ENCODE measurements around the gene LSM11.

LSM11 gene

GRCh38 chr5:157764531-157764930, 21.0 kb downstream of the LSM11 start:
- H3K4me3 ChIP-seq (ENCODE audit: low read length): no peak overlapping the region
- DNase-seq (ENCODE audit: low read depth, low spot score): no peak

GRCh38 chr5:157766442-157766841, 22.9 kb downstream of the LSM11 start:
- DNase-seq (ENCODE audit: low read depth, low spot score): no peak
- H3K4me3 ChIP-seq (ENCODE audit: low read length): no peak overlapping the region

- no peak overlapping the region for H3K4me3 ChIP-seq (ENCODE audit: low read length)
Measured at GRCh38 chr5:157766902-157767301, 23.4 kb downstream of the LSM11 start.

GRCh38 chr5:157767689-157768088, 24.2 kb downstream of the LSM11 start:
- no peak overlapping the region for H3K4me3 ChIP-seq (ENCODE audit: low read length)
- DNase-seq (ENCODE audit: low read depth, low spot score): no peak

More at GRCh38 chr5:157766902-157767301, 23.4 kb downstream of the LSM11 start:
- DNase-seq (ENCODE audit: low read depth, low spot score): no peak

GRCh38 chr5:157770665-157771064, 27.2 kb downstream of the LSM11 start:
- DNase-seq (ENCODE audit: low read depth, low spot score): no peak
- no peak overlapping the region for H3K4me3 ChIP-seq (ENCODE audit: low read length)

GRCh38 chr5:157772127-157772526, 28.6 kb downstream of the LSM11 start:
- H3K4me3 ChIP-seq (ENCODE audit: low read length): no peak overlapping the region
- no peak for DNase-seq (ENCODE audit: low read depth, low spot score)

- DNase-seq (ENCODE audit: low read depth, low spot score): peak; percentile 57
- H3K4me3 ChIP-seq (ENCODE audit: low read length): no peak overlapping the region
Measured at GRCh38 chr5:157778121-157778805, 34.8 kb downstream of the LSM11 start.

- H3K4me3 ChIP-seq (ENCODE audit: low read length): no peak overlapping the region
- DNase-seq (ENCODE audit: low read depth, low spot score): no peak
Measured at GRCh38 chr5:157779221-157779620, 35.7 kb downstream of the LSM11 start.

- no peak for DNase-seq (ENCODE audit: low read depth, low spot score)
- H3K4me3 ChIP-seq (ENCODE audit: low read length): no peak overlapping the region
Measured at GRCh38 chr5:157785801-157786200, 42.3 kb downstream of the LSM11 start.

GRCh38 chr5:157793301-157793700, 49.8 kb downstream of the LSM11 start:
- no peak overlapping the region for H3K4me3 ChIP-seq (ENCODE audit: low read length)
- no peak for DNase-seq (ENCODE audit: low read depth, low spot score)

- DNase-seq (ENCODE audit: low read depth, low spot score): no peak
- no peak overlapping the region for H3K4me3 ChIP-seq (ENCODE audit: low read length)
Measured at GRCh38 chr5:157799578-157799977, 56.1 kb downstream of the LSM11 start.

- DNase-seq (ENCODE audit: low read depth, low spot score): no peak
- no peak overlapping the region for H3K4me3 ChIP-seq (ENCODE audit: low read length)
Measured at GRCh38 chr5:157800137-157800536, 56.6 kb downstream of the LSM11 start.

GRCh38 chr5:157802736-157803135, 59.2 kb downstream of the LSM11 start:
- no peak overlapping the region for H3K4me3 ChIP-seq (ENCODE audit: low read length)
- no peak for DNase-seq (ENCODE audit: low read depth, low spot score)

GRCh38 chr5:157808043-157808442, 64.5 kb downstream of the LSM11 start:
- DNase-seq (ENCODE audit: low read depth, low spot score): no peak
- H3K4me3 ChIP-seq (ENCODE audit: low read length): no peak overlapping the region
